ENCODE measurements around the gene LHCGR.

LHCGR gene

GRCh38 chr2:48668992-48669391 lies 86.5 kb downstream of the LHCGR start:
- no peak for DNase-seq
- in situ Hi-C loops (cut with MboI; ENCODE audit: low pct_unique_long_range_greater_than_20kb, low sequenced_read_pairs), result no loop called here

- DNase-seq, result no peak
These were observed 104.2 kb downstream of the LHCGR start for GRCh38 chr2:48651158-48651790.

GRCh38 chr2:48638261-48638660 lies 117.3 kb downstream of the LHCGR start:
- no peak for DNase-seq
- in situ Hi-C loops (cut with MboI; ENCODE audit: low pct_unique_long_range_greater_than_20kb, low sequenced_read_pairs), result no loop called here

More at GRCh38 chr2:48651158-48651790, 104.2 kb downstream of the LHCGR start:
- in situ Hi-C loops (cut with MboI; ENCODE audit: low pct_unique_long_range_greater_than_20kb, low sequenced_read_pairs), result no loop called here
